ENCODE data around the gene TEX26. TPM values are rescaled to one million over a fixed set of nuclear protein-coding genes. Genes with fewer than 3 reads are reported as not detected.

Gene TEX26
- total and polyA plus RNA-seq, 4 donors, result 0.08 to 0.31 TPM; not detected in 2

GRCh38 chr13:30997697-30998096, 65.2 kb downstream of the TEX26 start:
- no peaks in the 10 kb centered on the region for H3K9me3 ChIP-seq (ENCODE audit: control insufficient read depth in 4 of 4, low read length in 3 of 4)
- WGBS, result 65% methylated on average over 2 of the region's 2 CpGs
- H3K36me3 ChIP-seq (ENCODE audit: control insufficient read depth in 4 of 4, insufficient read depth in 3 of 4, low read depth in 1 of 4, low read length in 3 of 4), result no peaks in the 10 kb centered on the region
- no peak overlapping the region for H3K4me3 ChIP-seq (ENCODE audit: low read depth in 1 of 3, low read length in 3 of 3)
- H3K27me3 ChIP-seq (ENCODE audit: control insufficient read depth in 4 of 4, insufficient read depth in 4 of 4, low read length in 3 of 4), result peaks cover 0 to 11% (median 0%) of the 10 kb centered on the region in 4 donors
- H3K9ac ChIP-seq (ENCODE audit: low read depth in 1 of 2, low read length in 2 of 2), result no peak overlapping the region
- no peak for DNase-seq (ENCODE audit: low spot score)
- no peak for TF ChIP-seq SP1 (IDR thresholded peaks at IDR 0.05)
- TF ChIP-seq ATF3 (IDR thresholded peaks at IDR 0.05), result no peak
- no peak for TF ChIP-seq NR2F2 (IDR thresholded peaks at IDR 0.05)
- TF ChIP-seq EGR1 (IDR thresholded peaks at IDR 0.05; ENCODE audit: low read depth in 2 of 2), result no peak
- no peak for TF ChIP-seq MAX (IDR thresholded peaks at IDR 0.05)
- no peak for TF ChIP-seq TAF1 (conservative IDR thresholded peaks at IDR 0.05)
- TF ChIP-seq HNF4A (conservative IDR thresholded peaks at IDR 0.05), result no peak
- TF ChIP-seq HNF4G (IDR thresholded peaks at IDR 0.05), result no peak
- no peak for TF ChIP-seq JUND (IDR thresholded peaks at IDR 0.05)
- no peak for TF ChIP-seq FOXA1 (IDR thresholded peaks at IDR 0.05)
- TF ChIP-seq RAD21 (IDR thresholded peaks at IDR 0.05), result no peak
- no peak for TF ChIP-seq FOXA2 (IDR thresholded peaks at IDR 0.05)
- TF ChIP-seq RXRA (IDR thresholded peaks at IDR 0.05), result no peak
- no peaks in the 10 kb centered on the region for H3K4me1 ChIP-seq (ENCODE audit: control insufficient read depth in 4 of 4, insufficient read depth in 4 of 4, low read length in 3 of 4)
- H3K27ac ChIP-seq (ENCODE audit: low read depth in 1 of 2, low read length in 2 of 2), result no peak overlapping the region

- H3K4me3 ChIP-seq (ENCODE audit: low read depth in 1 of 3, low read length in 3 of 3), result no peak overlapping the region
- peaks cover 0 to 8% (median 0%) of the 10 kb centered on the region in 4 donors for H3K27me3 ChIP-seq (ENCODE audit: control insufficient read depth in 4 of 4, insufficient read depth in 4 of 4, low read length in 3 of 4)
- H3K36me3 ChIP-seq (ENCODE audit: control insufficient read depth in 4 of 4, insufficient read depth in 3 of 4, low read depth in 1 of 4, low read length in 3 of 4), result no peaks in the 10 kb centered on the region
- H3K4me1 ChIP-seq (ENCODE audit: control insufficient read depth in 4 of 4, insufficient read depth in 4 of 4, low read length in 3 of 4), result no peaks in the 10 kb centered on the region
- no peak for DNase-seq (ENCODE audit: low spot score)
- no peak overlapping the region for H3K9ac ChIP-seq (ENCODE audit: low read depth in 1 of 2, low read length in 2 of 2)
- no peaks in the 10 kb centered on the region for H3K9me3 ChIP-seq (ENCODE audit: control insufficient read depth in 4 of 4, low read length in 3 of 4)
- H3K27ac ChIP-seq (ENCODE audit: low read depth in 1 of 2, low read length in 2 of 2), result no peak overlapping the region
- TF ChIP-seq RXRA (IDR thresholded peaks at IDR 0.05), result no peak
- no peak for TF ChIP-seq SP1 (IDR thresholded peaks at IDR 0.05)
- TF ChIP-seq GABPA (IDR thresholded peaks at IDR 0.05 in 1 of 2, conservative IDR thresholded peaks at IDR 0.05 in 1 of 2), result no peak
- TF ChIP-seq FOXA1 (IDR thresholded peaks at IDR 0.05), result no peak
- no peak for TF ChIP-seq FOXA2 (IDR thresholded peaks at IDR 0.05)
- TF ChIP-seq HNF4G (IDR thresholded peaks at IDR 0.05), result no peak
- no peak for TF ChIP-seq JUND (IDR thresholded peaks at IDR 0.05)
- TF ChIP-seq REST (IDR thresholded peaks at IDR 0.05), result no peak
- no peak for TF ChIP-seq HNF4A (conservative IDR thresholded peaks at IDR 0.05)
- no peak for TF ChIP-seq YY1 (IDR thresholded peaks at IDR 0.05)
- TF ChIP-seq ATF3 (IDR thresholded peaks at IDR 0.05), result no peak
- no peak for TF ChIP-seq NR2F2 (IDR thresholded peaks at IDR 0.05)
- TF ChIP-seq MAX (IDR thresholded peaks at IDR 0.05), result no peak
- no peak for TF ChIP-seq CTCF (IDR thresholded peaks at IDR 0.05; ENCODE audit: low read depth, low read length, missing input control)
- no peak for TF ChIP-seq TAF1 (conservative IDR thresholded peaks at IDR 0.05)
- no peak for TF ChIP-seq EGR1 (IDR thresholded peaks at IDR 0.05; ENCODE audit: low read depth in 2 of 2)
- 60% methylated on average over 8 of the region's 8 CpGs for WGBS
These were observed 66.0 kb downstream of the TEX26 start for GRCh38 chr13:30998136-30999088.

Data from liver (tissue), 9 donors.